Natural killer cell (primary cell): ENCODE data around the gene TIGD1. TPM values are rescaled to one million over a fixed set of nuclear protein-coding genes. Genes with fewer than 3 reads are reported as not detected.

Experiments
- ATAC-seq, 3 donors: fragments of 150-1000 bp in 2 of 3; fragments of 200-7000 bp in 1 of 3; cut with Tn5 transposase; 1 replicate in 1 of 3; 2 replicates in 2 of 3; pipeline ENCODE4 v1.10.0; 2021; ENCODE audit warnings: mild to moderate bottlenecking in 2 of 3, moderate library complexity in 2 of 3
- DNase-seq, 2 donors: peaks; one replicate each; pipeline versions ENCODE4 v3.0.0 to v3.0.0-alpha.2; 2013 to 2021; ENCODE audit warnings: mixed read lengths in 1 of 2
- H3K27ac ChIP-seq: one replicate; pipeline ENCODE4 v1.5.1; 2013; ENCODE audit warnings: mild to moderate bottlenecking, low read length
- H3K27me3 ChIP-seq: one replicate; pipeline ENCODE4 v1.6.1; 2013; ENCODE audit warnings: low read length; ENCODE audit not compliant: control insufficient read depth, insufficient read depth
- H3K36me3 ChIP-seq: one replicate; pipeline ENCODE4 v1.6.1; 2013; ENCODE audit warnings: low read length; ENCODE audit not compliant: control insufficient read depth, insufficient read depth
- H3K4me1 ChIP-seq: one replicate; pipeline ENCODE4 v1.6.1; 2013; ENCODE audit warnings: low read length; ENCODE audit not compliant: control insufficient read depth, insufficient read depth
- H3K4me3 ChIP-seq: one replicate; pipeline ENCODE4 v1.5.1; 2013; ENCODE audit warnings: low read length
- H3K9me3 ChIP-seq: one replicate; pipeline ENCODE4 v1.6.1; 2013; ENCODE audit warnings: low read length; ENCODE audit not compliant: control insufficient read depth, insufficient read depth
- H3K27ac Mint-ChIP-seq, 2 donors: one replicate each; pipeline ENCODE4 v1.8.0; 2022; ENCODE audit warnings: mild to moderate bottlenecking in 2 of 2, mixed read lengths in 2 of 2, moderate library complexity in 1 of 2
- H3K27me3 Mint-ChIP-seq, 2 donors: one replicate each; pipeline ENCODE4 v1.8.0; 2022; ENCODE audit warnings: low read depth in 2 of 2, mixed read lengths in 2 of 2
- H3K36me3 Mint-ChIP-seq: one replicate; pipeline ENCODE4 v1.8.0; 2022; ENCODE audit warnings: mixed read lengths
- H3K4me1 Mint-ChIP-seq, 2 donors: one replicate each; pipeline ENCODE4 v1.8.0; 2022; ENCODE audit warnings: mixed read lengths in 2 of 2
- H3K4me3 Mint-ChIP-seq: one replicate; pipeline ENCODE4 v1.8.0; 2022; ENCODE audit warnings: mild to moderate bottlenecking, moderate library complexity, mixed read lengths
- H3K9me3 Mint-ChIP-seq, 2 donors: one replicate each; pipeline ENCODE4 v1.8.0; 2022; ENCODE audit warnings: mixed read lengths in 2 of 2
- CTCF ChIP-seq: fragments of 200-600 bp; IDR thresholded peaks from one replicate; pipeline ENCODE4 v1.8.0; 2022; ENCODE audit warnings: antibody characterized with exemption
- WGBS: methylation state at CpG from one replicate; pipeline ENCODE4 v1.1.7; 2013; ENCODE audit warnings: missing lambda C conversion rate; ENCODE audit not compliant: insufficient coverage; 5-methylcytosine and 5-hydroxymethylcytosine counted together
- intact Hi-C: fragments of 100-400 bp; cut with micrococcal nuclease; formaldehyde crosslinking; loops from one replicate; pipeline ENCODE4 v1.14.2; 2022
- total RNA-seq, 4 donors: library from RNA; stranded (reverse); fragments of 120-200 nt in 1 of 4; gene quantifications; one replicate each; pipeline versions ENCODE4 v1.2.3 to v1.2.4, GENCODE V29; 2013 to 2022

The TIGD1 gene
- total RNA-seq, 3 donors from 2014 or later (not counting 1 experiment from before 2014, with no cell fraction given) = 10.6 to 13.2 (median 12.4) TPM

GRCh38 chr2:232537499-232537898, 12.9 kb downstream of the TIGD1 start:
- 95% methylated on average over 4 of the region's 4 CpGs for whole genome bisulfite sequencing
- Histone ChIP-seq H3K27ac (no peak overlapping the region), H3K4me1 (peaks cover 13% of the 10 kb centered on the region), H3K9me3 (peaks cover 4% of the 10 kb centered on the region), H3K36me3 (no peaks in the 10 kb centered on the region), H3K4me3 (no peak overlapping the region), H3K27me3 (peaks cover 3% of the 10 kb centered on the region)
- H3K4me3 Mint-ChIP-seq = no peak overlapping the region
- no peak for DNase-seq
- H3K27ac Mint-ChIP-seq = no peak overlapping the region
- no peaks in the 10 kb centered on the region for H3K36me3 Mint-ChIP-seq
- peaks cover 0 to 4% of the 10 kb centered on the region in 2 donors for H3K4me1 Mint-ChIP-seq
- H3K9me3 Mint-ChIP-seq = no peaks in the 10 kb centered on the region
- H3K27me3 Mint-ChIP-seq = peaks cover 0 to 18% of the 10 kb centered on the region in 2 donors
- TF ChIP-seq CTCF = no peak
- no peak for ATAC-seq
- intact Hi-C loops = no loop called here

- no peak for ATAC-seq
Measured at GRCh38 chr2:232537079-232537478, 13.3 kb downstream of the TIGD1 start.

GRCh38 chr2:232535761-232536530, 14.4 kb downstream of the TIGD1 start:
- Mint-ChIP-seq H3K4me3 (no peak overlapping the region), H3K9me3 (no peaks in the 10 kb centered on the region), H3K27ac (no peak overlapping the region), H3K4me1 (peaks cover 0 to 4% of the 10 kb centered on the region in 2 donors), H3K27me3 (peaks cover 0 to 18% of the 10 kb centered on the region in 2 donors), H3K36me3 (no peaks in the 10 kb centered on the region)
- H3K27ac ChIP-seq = no peak overlapping the region
- no peak overlapping the region for H3K4me3 ChIP-seq
- peaks cover 4% of the 10 kb centered on the region for H3K9me3 ChIP-seq
- DNase-seq (no peak), ATAC-seq (no peak)
- no peak for TF ChIP-seq CTCF
- H3K36me3 ChIP-seq = no peaks in the 10 kb centered on the region
- intact Hi-C loops = no loop called here
- H3K27me3 ChIP-seq = peaks cover 3% of the 10 kb centered on the region
- 89% methylated on average over 5 of the region's 5 CpGs for WGBS
- peaks cover 13% of the 10 kb centered on the region for H3K4me1 ChIP-seq

More at GRCh38 chr2:232537079-232537478, 13.3 kb downstream of the TIGD1 start:
- Histone ChIP-seq H3K4me3 (no peak overlapping the region), H3K27ac (no peak overlapping the region), H3K9me3 (peaks cover 4% of the 10 kb centered on the region), H3K36me3 (no peaks in the 10 kb centered on the region), H3K4me1 (peaks cover 13% of the 10 kb centered on the region), H3K27me3 (peaks cover 3% of the 10 kb centered on the region)
- no peak for DNase-seq
- Mint-ChIP-seq H3K27ac (no peak overlapping the region), H3K4me3 (no peak overlapping the region), H3K9me3 (no peaks in the 10 kb centered on the region), H3K27me3 (peaks cover 0 to 18% of the 10 kb centered on the region in 2 donors), H3K4me1 (peaks cover 0 to 4% of the 10 kb centered on the region in 2 donors), H3K36me3 (no peaks in the 10 kb centered on the region)
- 77% methylated on average over 5 of the region's 5 CpGs for WGBS
- intact Hi-C loops = no loop called here
- TF ChIP-seq CTCF = no peak
